Fibroblast of pulmonary artery (primary cell): ENCODE measurements around the gene SAMD1.

Experiments
- DNase-seq: peaks from one replicate; pipeline ENCODE4 v3.0.0-alpha.2; 2010; ENCODE audit warnings: low read depth
- H3K4me3 ChIP-seq: replicated peaks from 2 replicates; pipeline ENCODE4 v1.5.1; 2011; ENCODE audit warnings: low read depth, mild to moderate bottlenecking, control low read depth, low read length, moderate library complexity
- CTCF ChIP-seq: IDR thresholded peaks from 2 replicates; pipeline ENCODE4 v1.5.1; 2011; ENCODE audit warnings: mild to moderate bottlenecking, control low read depth, low read length, inconsistent platforms; ENCODE audit errors: missing control alignments

Gene SAMD1

GRCh38 chr19:14072535-14073260, 17.9 kb downstream of the SAMD1 start, which contains the start of gene MISP3:
Gene MISP3 (plus strand): TSS chr19:14072786. CDS start chr19:14073310, 524 bp downstream.
- no peak for TF ChIP-seq CTCF
- no peak for DNase-seq
- H3K4me3 ChIP-seq: peak within 1 kb of the TSS; percentile 60

- no peak overlapping the region for H3K4me3 ChIP-seq
- no peak for DNase-seq
- TF ChIP-seq CTCF: no peak
These were observed 20.1 kb downstream of the SAMD1 start for GRCh38 chr19:14070268-14071050.

GRCh38 chr19:14066134-14066533, 24.4 kb downstream of the SAMD1 start:
- no peak for TF ChIP-seq CTCF
- no peak overlapping the region for H3K4me3 ChIP-seq
- no peak for DNase-seq

GRCh38 chr19:14063105-14063504, 27.4 kb downstream of the SAMD1 start:
- TF ChIP-seq CTCF: no peak
- no peak overlapping the region for H3K4me3 ChIP-seq
- DNase-seq: no peak

GRCh38 chr19:14062558-14062855, 28.0 kb downstream of the SAMD1 start:
- TF ChIP-seq CTCF: no peak
- no peak overlapping the region for H3K4me3 ChIP-seq
- no peak for DNase-seq

- no peak within 1 kb of the TSS for H3K4me3 ChIP-seq
- TF ChIP-seq CTCF: no peak
- DNase-seq: no peak
These were observed 28.6 kb downstream of the SAMD1 start, which contains the start of gene PALM3 for GRCh38 chr19:14061751-14062557. Gene PALM3 (minus strand): TSS chr19:14062076. CDS start chr19:14061980, 96 bp downstream.
